Fibroblast of mammary gland (primary cell): ENCODE measurements around the gene TEAD1.

ENCODE experiments used
- DNase-seq: peaks from one replicate; pipeline ENCODE4 v3.0.0-alpha.2; 2010; ENCODE audit warnings: low read depth
- H3K4me3 ChIP-seq: 2 replicates; pipeline ENCODE4 v1.5.1; 2011; ENCODE audit warnings: low read depth, mild to moderate bottlenecking, low read length, moderate library complexity; ENCODE audit not compliant: control insufficient read depth
- CTCF ChIP-seq: conservative IDR thresholded peaks from 2 replicates; pipeline ENCODE4 v1.5.1; 2011; ENCODE audit warnings: low read depth, low read length, inconsistent platforms; ENCODE audit not compliant: control insufficient read depth, insufficient read depth

The TEAD1 gene

GRCh38 chr11:12989428-12990161, 315.4 kb downstream of the TEAD1 start:
- no peak overlapping the region for H3K4me3 ChIP-seq
- no peak for DNase-seq
- TF ChIP-seq CTCF = no peak

- H3K4me3 ChIP-seq = no peak overlapping the region
- TF ChIP-seq CTCF = no peak
- DNase-seq = no peak
Measured at GRCh38 chr11:12990162-12990480, 315.9 kb downstream of the TEAD1 start.

GRCh38 chr11:12991426-12991825, 317.2 kb downstream of the TEAD1 start:
- TF ChIP-seq CTCF = no peak
- no peak overlapping the region for H3K4me3 ChIP-seq
- DNase-seq = no peak

GRCh38 chr11:12993626-12994025, 319.4 kb downstream of the TEAD1 start:
- no peak for TF ChIP-seq CTCF
- DNase-seq = no peak
- H3K4me3 ChIP-seq = no peak overlapping the region
